Heart left ventricle (tissue), 16 donors: ENCODE results near the gene VSTM1. TPM values are rescaled to one million over a fixed set of nuclear protein-coding genes. Genes with fewer than 3 reads are reported as not detected.

Experiments used
- ATAC-seq, 4 donors: fragments of 200-7000 bp; cut with Tn5 transposase; one replicate each; pipeline ENCODE4 v1.9.1; 2020 to 2022; ENCODE audit warnings: moderate library complexity in 4 of 4, mild to moderate bottlenecking in 3 of 4, moderate number of reproducible peaks in 1 of 4
- DNase-seq, 5 donors: peaks; one replicate each; pipeline ENCODE4 v3.0.0-alpha.2; 2020
- H3K27ac ChIP-seq, 12 donors: fragments of 200-600 bp; sonication (generic) in 4 of 12; one replicate each; pipeline versions ENCODE4 v1.5.0 to v1.8.0; 2016 to 2022; ENCODE audit warnings: mild to moderate bottlenecking in 2 of 12
- H3K27me3 ChIP-seq, 9 donors: fragments of 200-600 bp; sonication (generic) in 2 of 9; one replicate each; pipeline versions ENCODE4 v1.5.1 to v1.8.0; 2016 to 2022; ENCODE audit warnings: mild to moderate bottlenecking in 3 of 9
- H3K36me3 ChIP-seq, 9 donors: fragments of 200-600 bp; sonication (generic) in 2 of 9; one replicate each; pipeline versions ENCODE4 v1.5.0 to v1.8.0; 2018 to 2022; ENCODE audit warnings: mild to moderate bottlenecking in 2 of 9
- H3K4me1 ChIP-seq, 12 donors: fragments of 200-600 bp; sonication (generic) in 4 of 12; one replicate each; pipeline versions ENCODE4 v1.5.0 to v1.8.0; 2016 to 2022; ENCODE audit warnings: mild to moderate bottlenecking in 3 of 12
- H3K4me3 ChIP-seq, 12 donors: fragments of 200-600 bp; sonication (generic) in 4 of 12; one replicate each; pipeline versions ENCODE4 v1.5.0 to v1.8.0; 2017 to 2022; ENCODE audit warnings: mild to moderate bottlenecking in 9 of 12, moderate library complexity in 4 of 12
- H3K9me3 ChIP-seq, 12 donors: fragments of 200-600 bp; sonication (generic) in 4 of 12; one replicate each; pipeline versions ENCODE4 v1.5.0 to v1.8.0; 2016 to 2022; ENCODE audit warnings: mild to moderate bottlenecking in 1 of 12
- CTCF ChIP-seq, 12 donors: fragments of 200-600 bp; sonication (generic) in 4 of 12; IDR thresholded peaks; one replicate each; pipeline versions ENCODE4 v1.5.0 to v1.8.0; 2018 to 2022; ENCODE audit warnings: antibody characterized with exemption in 12 of 12, mild to moderate bottlenecking in 5 of 12
- POLR2A ChIP-seq, 2 donors: fragments of 450-650 bp; IDR thresholded peaks; one replicate each; pipeline ENCODE4 v1.6.1; 2017; ENCODE audit warnings: antibody characterized with exemption in 2 of 2, mild to moderate bottlenecking in 2 of 2, moderate library complexity in 2 of 2
- WGBS, 4 donors: extraction: QIAGEN DNeasy Blood & Tissue Kit in 2 of 4; methylation state at CpG; one replicate each; pipeline versions ENCODE4 v1.1.5 to v1.1.7; 2013 to 2018; 5-methylcytosine and 5-hydroxymethylcytosine counted together
- intact Hi-C, 10 donors: fragments of 100-400 bp; cut with DNase I; formaldehyde crosslinking; loops; one replicate each; pipeline versions ENCODE4 v1.11.1 to v1.14.2; 2022
- polyA plus RNA-seq, 2 donors: library from polyadenylated mRNA; stranded (reverse); fragments of 200-250 nt; gene quantifications; one replicate each; pipeline ENCODE4 v1.2.3, GENCODE V29; 2013
- total RNA-seq, 9 donors: library from RNA; depleted of rRNA in 2 of 9; stranded (reverse); fragments of >200 nt in 2 of 9; fragmentation: NEBNext Ultra II Directional in 3 of 9; extraction: Animal tissue kit (Norgen Biotek cat#: 25700) in 3 of 9; gene quantifications; one replicate each; pipeline versions ENCODE4 v1.1.0 to v1.2.4, GENCODE V29; 2016 to 2023
- donor health status: ischemic (EF 13 %, LVEDD 7.1; RV severe dilation, severe dysfunction).
- donor health status: healthy with polysubstance abuse.
- donor health status: DM: no; HTN: yes; CAD: no.
- donor health status: DM: no; HTN: no; CAD: no.
- donor health status: ischemic (EF 25% LVEDD 6.9; RV normal size, moderate dysfunction).
- donor health status: ischemic (EF 25% LVEDD 5.7; RV mildly dilated, moderate dysfunction).
- donor health status: healthy.
- donor health status: DM: yes; HTN: yes; CAD: no.
- donor health status: ischemic (EF 35%, LVEDD 5.7; RV mildly dilated, moderate dysfunction).
- donor health status: nonischemic (EF 11% LVEDD 7.7; RV severe dilation, severe dysfunction).
- donor health status: DM: yes; HTN: yes; CAD: no.
- donor health status: PGD.
- donor health status: ischemic (EF 29% LVEDD 5.4; RV normal size, mild dysfunction).
- donor health status: nonischemic (EF 23%, LVEDD 6.1; RV moderate dilation, normal function).

Gene VSTM1
- total and polyA plus RNA-seq, 11 donors: 0.49 to 1.3 (median 0.86) TPM; not detected in 8

- Histone ChIP-seq H3K4me3 (no peak overlapping the region), H3K36me3 (no peaks in the 10 kb centered on the region), H3K27ac (no peak overlapping the region), H3K4me1 (no peaks in the 10 kb centered on the region), H3K27me3 (peaks cover 0 to 70% (median 26%) of the 10 kb centered on the region in 9 donors), H3K9me3 (no peaks in the 10 kb centered on the region)
- no peak for TF ChIP-seq POLR2A (IDR thresholded peaks at IDR 0.05)
- intact Hi-C loops: loop anchor here in 1 of 10 donors (10.0 kb wide), 1 partner anchor 68 kb away; no protein-coding TSS in a partner anchor
- ATAC-seq (no peak), DNase-seq (no peak)
- WGBS, 4 donors: 66 to 74% (median 72%) methylated on average over 10 of the region's 10 CpGs
Measured at GRCh38 chr19:54002495-54003315, 61.0 kb downstream of the VSTM1 start.

- intact Hi-C loops: loop anchor here in 1 of 10 donors (10.0 kb wide), 1 partner anchor 67 kb away; no protein-coding TSS in a partner anchor
Measured at GRCh38 chr19:54001496-54001895, 62.2 kb downstream of the VSTM1 start.

GRCh38 chr19:53999694-54000093 is 64.0 kb downstream of the VSTM1 start:
- no peaks in the 10 kb centered on the region for H3K36me3 ChIP-seq
- no peak for ATAC-seq
- no peaks in the 10 kb centered on the region for H3K4me1 ChIP-seq
- no peak overlapping the region for H3K4me3 ChIP-seq
- peaks cover 0 to 68% (median 33%) of the 10 kb centered on the region in 9 donors for H3K27me3 ChIP-seq
- no peak for TF ChIP-seq CTCF (IDR thresholded peaks at IDR 0.05)
- no peak for TF ChIP-seq POLR2A (IDR thresholded peaks at IDR 0.05)
- intact Hi-C loops: loop anchor here in 1 of 10 donors (10.0 kb wide), 1 partner anchor 65 kb away; no protein-coding TSS in a partner anchor
- H3K27ac ChIP-seq: no peak overlapping the region
- DNase-seq: no peak
- no peaks in the 10 kb centered on the region for H3K9me3 ChIP-seq
- 71 to 81% (median 77%) methylated on average over 4 to 5 of the region's 5 CpGs for WGBS, 4 donors

More at GRCh38 chr19:54001496-54001895, 62.2 kb downstream of the VSTM1 start:
- Histone ChIP-seq H3K4me1 (no peaks in the 10 kb centered on the region), H3K4me3 (no peak overlapping the region), H3K27ac (no peak overlapping the region), H3K9me3 (no peaks in the 10 kb centered on the region), H3K36me3 (no peaks in the 10 kb centered on the region), H3K27me3 (peaks cover 0 to 63% (median 35%) of the 10 kb centered on the region in 9 donors)
- DNase-seq (no peak), ATAC-seq (no peak)
- TF ChIP-seq CTCF (IDR thresholded peaks at IDR 0.05) (no peak), POLR2A (IDR thresholded peaks at IDR 0.05) (no peak)
- 46 to 62% (median 59%) methylated on average over 2 of the region's 2 CpGs for WGBS, 4 donors

GRCh38 chr19:53998223-53998622 is 65.5 kb downstream of the VSTM1 start:
- WGBS, 4 donors: 43 to 61% (median 48%) methylated on average over 7 of the region's 7 CpGs
- no peak overlapping the region for H3K4me3 ChIP-seq
- intact Hi-C loops: no loop called here
- no peak for TF ChIP-seq CTCF (IDR thresholded peaks at IDR 0.05)
- TF ChIP-seq POLR2A (IDR thresholded peaks at IDR 0.05): no peak
- no peaks in the 10 kb centered on the region for H3K4me1 ChIP-seq
- no peaks in the 10 kb centered on the region for H3K9me3 ChIP-seq
- DNase-seq (no peak), ATAC-seq (no peak)
- H3K27ac ChIP-seq: no peak overlapping the region
- H3K27me3 ChIP-seq: peaks cover 5 to 73% (median 30%) of the 10 kb centered on the region in 9 donors
- no peaks in the 10 kb centered on the region for H3K36me3 ChIP-seq
